GM04503 (cell line): ENCODE data around the gene NHP2.
"Not testable (repeated sequence)": the region's sequence is repeated elsewhere in the genome, so short reads cannot be mapped to it uniquely, and the experiment has no call there.

Experiments used
- DNase-seq: peaks from one replicate; pipeline ENCODE4 v3.0.0-alpha.2; 2012; ENCODE audit warnings: low read depth

NHP2 gene

GRCh38 chr5:178130576-178131445 lies 22.9 kb downstream of the NHP2 start, which contains the start of gene RMND5B:
Gene RMND5B, plus strand, starts transcription at chr5:178131014. Its CDS starts 7,106 bp downstream, at chr5:178138120.
- DNase-seq: no peak

GRCh38 chr5:178130234-178130575 lies 23.5 kb downstream of the NHP2 start:
- not testable (repeated sequence) for DNase-seq

GRCh38 chr5:178129296-178129695 lies 24.4 kb downstream of the NHP2 start:
- no peak for DNase-seq

GRCh38 chr5:178127300-178128009 lies 26.2 kb downstream of the NHP2 start:
- not testable (repeated sequence) for DNase-seq

- no peak for DNase-seq
Measured at GRCh38 chr5:178126556-178126955, 27.1 kb downstream of the NHP2 start.

- DNase-seq: no peak
Measured at GRCh38 chr5:178125253-178125906, 28.3 kb downstream of the NHP2 start.

GRCh38 chr5:178123966-178124925 lies 29.4 kb downstream of the NHP2 start:
- no peak for DNase-seq

- DNase-seq: no peak
Measured at GRCh38 chr5:178123094-178123965, 30.4 kb downstream of the NHP2 start.

- no peak for DNase-seq
Measured at GRCh38 chr5:178122346-178122745, 31.3 kb downstream of the NHP2 start.

GRCh38 chr5:178121391-178122276 lies 32.1 kb downstream of the NHP2 start:
- DNase-seq: no peak

- DNase-seq: no peak
Measured at GRCh38 chr5:178120607-178121357, 32.9 kb downstream of the NHP2 start.

- DNase-seq: no peak
Measured at GRCh38 chr5:178119915-178120606, 33.6 kb downstream of the NHP2 start.

- DNase-seq: no peak
Measured at GRCh38 chr5:178117923-178118701, 35.6 kb downstream of the NHP2 start.

- no peak for DNase-seq
Measured at GRCh38 chr5:178116143-178116885, 37.4 kb downstream of the NHP2 start.

GRCh38 chr5:178115814-178116142 lies 37.9 kb downstream of the NHP2 start:
- no peak for DNase-seq

GRCh38 chr5:178115136-178115813 lies 38.4 kb downstream of the NHP2 start:
- DNase-seq: no peak
